Skeletal muscle cell (primary cell): ENCODE data around the gene SEMA3G.

ENCODE experiments used
- DNase-seq: peaks from one replicate; pipeline ENCODE4 v3.0.0-alpha.2; 2010; ENCODE audit warnings: low read depth
- H3K4me3 ChIP-seq: 2 replicates; pipeline ENCODE4 v1.5.1; 2011; ENCODE audit warnings: low read depth, mild to moderate bottlenecking, control low read depth, low read length, moderate library complexity

Gene SEMA3G

GRCh38 chr3:52402101-52402521 lies 42.8 kb downstream of the SEMA3G start:
- H3K4me3 ChIP-seq = no peak overlapping the region
- DNase-seq = no peak

- H3K4me3 ChIP-seq = no peak overlapping the region
- no peak for DNase-seq
Measured at GRCh38 chr3:52401551-52401950, 43.4 kb downstream of the SEMA3G start.

GRCh38 chr3:52401021-52401420 lies 43.9 kb downstream of the SEMA3G start:
- DNase-seq = no peak
- H3K4me3 ChIP-seq = no peak overlapping the region

GRCh38 chr3:52400275-52400793 lies 44.6 kb downstream of the SEMA3G start:
- H3K4me3 ChIP-seq = no peak overlapping the region
- no peak for DNase-seq

- no peak for DNase-seq
- no peak overlapping the region for H3K4me3 ChIP-seq
Measured at GRCh38 chr3:52399593-52399992, 45.3 kb downstream of the SEMA3G start.

GRCh38 chr3:52399131-52399530 lies 45.8 kb downstream of the SEMA3G start:
- no peak for DNase-seq
- no peak overlapping the region for H3K4me3 ChIP-seq

- H3K4me3 ChIP-seq = no peak overlapping the region
- DNase-seq = no peak
Measured at GRCh38 chr3:52398670-52399081, 46.2 kb downstream of the SEMA3G start.

- no peak for DNase-seq
- H3K4me3 ChIP-seq = no peak overlapping the region
Measured at GRCh38 chr3:52397676-52398399, 47.1 kb downstream of the SEMA3G start.

- DNase-seq = no peak
- H3K4me3 ChIP-seq = no peak overlapping the region
Measured at GRCh38 chr3:52396907-52397591, 47.9 kb downstream of the SEMA3G start.

- no peak overlapping the region for H3K4me3 ChIP-seq
Measured at GRCh38 chr3:52396011-52396906, 48.6 kb downstream of the SEMA3G start.

GRCh38 chr3:52395503-52395865 lies 49.4 kb downstream of the SEMA3G start:
- H3K4me3 ChIP-seq = no peak overlapping the region
- no peak for DNase-seq

More at GRCh38 chr3:52396011-52396906, 48.6 kb downstream of the SEMA3G start:
- DNase-seq = no peak

GRCh38 chr3:52394751-52395502 lies 50.0 kb downstream of the SEMA3G start:
- no peak for DNase-seq
- no peak overlapping the region for H3K4me3 ChIP-seq

GRCh38 chr3:52393959-52394670 lies 50.8 kb downstream of the SEMA3G start:
- H3K4me3 ChIP-seq = no peak overlapping the region
- no peak for DNase-seq

- no peak for DNase-seq
Measured at GRCh38 chr3:52393131-52393807, 51.6 kb downstream of the SEMA3G start.

GRCh38 chr3:52392216-52392930 lies 52.5 kb downstream of the SEMA3G start:
- DNase-seq = no peak
- H3K4me3 ChIP-seq = no peak overlapping the region

More at GRCh38 chr3:52393131-52393807, 51.6 kb downstream of the SEMA3G start:
- H3K4me3 ChIP-seq = no peak overlapping the region

GRCh38 chr3:52391096-52391495 lies 53.8 kb downstream of the SEMA3G start:
- no peak overlapping the region for H3K4me3 ChIP-seq
- DNase-seq = no peak

GRCh38 chr3:52388933-52389332 lies 56.0 kb downstream of the SEMA3G start:
- DNase-seq = no peak
- H3K4me3 ChIP-seq = no peak overlapping the region
